Aorta (tissue), 5 donors: ENCODE measurements around the gene SLC35B2. TPM values are rescaled to one million over a fixed set of nuclear protein-coding genes. Genes with fewer than 3 reads are reported as not detected.
"Not testable (repeated sequence)": the region's sequence is repeated elsewhere in the genome, so short reads cannot be mapped to it uniquely, and the experiment has no call there.

Experiments
- ATAC-seq: fragments of 200-7000 bp; cut with Tn5 transposase; one replicate; pipeline ENCODE4 v1.9.1; 2022; ENCODE audit warnings: moderate library complexity; ENCODE audit not compliant: low FRiP score
- DNase-seq, 2 donors: peaks; one replicate each; pipeline ENCODE4 v3.0.0-alpha.2; 2020
- H3K27ac ChIP-seq, 2 donors: one replicate each; pipeline ENCODE4 v1.5.1; 2013; ENCODE audit warnings: low read length in 2 of 2, mild to moderate bottlenecking in 2 of 2, moderate library complexity in 2 of 2, control low read depth in 1 of 2, inconsistent platforms in 1 of 2, low read depth in 1 of 2
- H3K27me3 ChIP-seq, 2 donors: one replicate each; pipeline ENCODE4 v1.6.1; 2013; ENCODE audit warnings: control low read depth in 1 of 2, low read length in 1 of 2, mild to moderate bottlenecking in 1 of 2, moderate library complexity in 1 of 2; ENCODE audit not compliant: insufficient read depth in 2 of 2, control insufficient read depth in 1 of 2
- H3K36me3 ChIP-seq, 2 donors: one replicate each; pipeline ENCODE4 v1.6.1; 2013; ENCODE audit warnings: control low read depth in 1 of 2, low read length in 1 of 2, mild to moderate bottlenecking in 1 of 2; ENCODE audit not compliant: insufficient read depth in 2 of 2, control insufficient read depth in 1 of 2
- H3K4me1 ChIP-seq, 2 donors: one replicate each; pipeline ENCODE4 v1.6.1; 2013; ENCODE audit warnings: low read length in 2 of 2, control low read depth in 1 of 2, mild to moderate bottlenecking in 1 of 2, moderate library complexity in 1 of 2; ENCODE audit not compliant: insufficient read depth in 2 of 2, control insufficient read depth in 1 of 2
- H3K4me3 ChIP-seq, 2 donors: one replicate each; pipeline ENCODE4 v1.5.1; 2013; ENCODE audit warnings: low read length in 2 of 2, control low read depth in 1 of 2, mild to moderate bottlenecking in 1 of 2
- H3K9me3 ChIP-seq: one replicate; pipeline ENCODE4 v1.6.1; 2013; ENCODE audit warnings: mild to moderate bottlenecking, low read length; ENCODE audit not compliant: control insufficient read depth
- WGBS, 2 donors: extraction: QIAGEN DNeasy Blood & Tissue Kit; methylation state at CpG; one replicate each; pipeline ENCODE4 v1.1.7; 2013; 5-methylcytosine and 5-hydroxymethylcytosine counted together
- intact Hi-C, 2 donors: fragments of 100-400 bp; cut with DNase I; formaldehyde crosslinking; loops; one replicate each; pipeline versions ENCODE4 v1.14.2 to v1.15.0; 2022
- polyA plus RNA-seq, 2 donors: library from polyadenylated mRNA; stranded (reverse); fragments of 200-250 nt; gene quantifications; one replicate each; pipeline ENCODE4 v1.2.3, GENCODE V29; 2013
- total RNA-seq, 2 donors: library from RNA; stranded (reverse); fragmentation: NEBNext Ultra II Directional; extraction: Animal tissue kit (Norgen Biotek cat#: 25700); gene quantifications; one replicate each; pipeline ENCODE4 v1.2.1, GENCODE V29; 2021
- donor health status: healthy with polysubstance abuse.
- donor health status: Bipolar disorder and iron deficiency.
- donor health status: DM: no; HTN: no; CAD: no.
- donor health status: DM: no; HTN: no; CAD: no.
- donor health status: DM: yes; HTN: yes; CAD: no.

The SLC35B2 gene
- total and polyA plus RNA-seq, 4 donors: 10.6 to 27.7 (median 24.7) TPM

- intact Hi-C loops: loop anchor here in 1 of 2 donors (1.0 kb wide), 1 partner anchor 16 kb away; no protein-coding TSS in a partner anchor
- ATAC-seq (peak; percentile 94), DNase-seq (peak; percentile 97)
- Histone ChIP-seq H3K36me3 (no peaks in the 10 kb centered on the region), H3K4me3 (peak overlapping the region; percentile 21 to 35), H3K4me1 (no peaks in the 10 kb centered on the region), H3K27me3 (no peaks in the 10 kb centered on the region), H3K27ac (peak overlapping the region; percentile 84 to 95), H3K9me3 (no peaks in the 10 kb centered on the region)
- WGBS, 2 donors: 19% methylated on average over 22 of the region's 22 CpGs
Measured at GRCh38 chr6:44237021-44237812, 20.1 kb downstream of the SLC35B2 start.

DNA sequence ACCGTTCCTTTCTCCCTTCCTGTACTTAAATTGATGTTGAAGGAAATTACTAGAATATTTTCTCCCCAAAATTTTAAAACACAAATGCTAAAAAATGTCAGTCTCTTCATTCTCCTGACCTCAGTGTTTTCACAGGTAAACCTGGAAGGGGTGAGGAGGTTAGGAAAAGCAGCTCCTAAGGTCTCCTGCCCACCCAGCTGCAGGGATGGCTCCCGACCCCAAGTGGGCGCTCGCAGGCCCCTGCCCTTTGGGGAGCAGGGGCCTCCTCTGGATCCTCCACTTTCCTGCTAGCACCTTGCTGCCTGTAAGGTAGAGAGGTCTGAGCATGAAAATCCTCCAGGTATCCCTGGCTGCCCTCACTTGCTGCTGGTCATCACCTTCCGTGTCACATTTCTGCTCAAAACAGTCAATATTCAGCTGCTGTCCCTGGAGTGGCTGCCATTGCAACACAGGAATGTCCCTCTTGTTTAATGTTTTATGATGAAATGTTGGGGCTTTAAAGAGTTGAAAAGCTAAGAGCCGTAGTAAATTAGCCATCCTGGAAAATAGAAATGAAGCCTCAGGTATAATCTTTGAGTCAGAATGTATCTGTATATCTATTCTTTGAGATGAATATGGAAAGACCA is 21.3 kb downstream of the SLC35B2 start:
- H3K9me3 ChIP-seq: no peaks in the 10 kb centered on the region
- DNase-seq (peak; percentile 31 to 47), ATAC-seq (no peak)
- intact Hi-C loops: loop anchor here in 1 of 2 donors (2.0 kb wide), 1 partner anchor 63 kb away; no protein-coding TSS in a partner anchor
- no peak overlapping the region for H3K4me3 ChIP-seq
- no peaks in the 10 kb centered on the region for H3K36me3 ChIP-seq
- WGBS, 2 donors: 79 to 85% methylated on average over 6 of the region's 6 CpGs
- H3K27ac ChIP-seq: peak overlapping the region in 1 of 2 donors; percentile 15
- H3K27me3 ChIP-seq: no peaks in the 10 kb centered on the region
- H3K4me1 ChIP-seq: no peaks in the 10 kb centered on the region

DNA sequence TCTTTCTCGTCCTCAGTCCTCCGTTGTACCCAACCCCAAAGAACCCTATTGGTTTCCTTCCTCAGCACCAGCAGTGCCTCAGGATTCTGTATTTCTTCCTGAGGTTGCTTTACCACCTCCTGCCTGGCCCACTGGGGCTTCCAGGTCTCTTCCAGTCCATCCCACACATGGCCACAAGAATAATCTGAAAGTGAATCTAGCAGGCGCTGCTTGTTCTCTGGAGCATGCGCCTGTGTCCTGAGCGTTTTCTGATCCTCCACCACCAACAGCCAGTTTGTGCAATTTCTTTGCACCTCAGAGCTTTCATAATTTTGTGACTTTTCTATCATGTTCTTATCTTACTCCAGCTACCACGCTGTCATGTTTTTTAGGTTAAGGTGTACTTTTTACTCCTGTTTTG is 22.1 kb downstream of the SLC35B2 start:
- intact Hi-C loops: loop anchor here in 1 of 2 donors (2.0 kb wide), 1 partner anchor 62 kb away; no protein-coding TSS in a partner anchor
- Histone ChIP-seq H3K27ac (peak overlapping the region; percentile 18 to 63), H3K9me3 (no peaks in the 10 kb centered on the region), H3K27me3 (no peaks in the 10 kb centered on the region), H3K4me3 (no peak overlapping the region), H3K4me1 (no peaks in the 10 kb centered on the region), H3K36me3 (no peaks in the 10 kb centered on the region)
- 53 to 66% methylated on average over 6 of the region's 6 CpGs for WGBS, 2 donors
- DNase-seq: peak; percentile 17 to 19
- no peak for ATAC-seq

GRCh38 chr6:44234101-44235025 is 23.0 kb downstream of the SLC35B2 start:
- DNase-seq: peak; percentile 90 to 94
- 3 to 8% methylated on average over 5 of the region's 5 CpGs for WGBS, 2 donors
- no peaks in the 10 kb centered on the region for H3K9me3 ChIP-seq

DNA sequence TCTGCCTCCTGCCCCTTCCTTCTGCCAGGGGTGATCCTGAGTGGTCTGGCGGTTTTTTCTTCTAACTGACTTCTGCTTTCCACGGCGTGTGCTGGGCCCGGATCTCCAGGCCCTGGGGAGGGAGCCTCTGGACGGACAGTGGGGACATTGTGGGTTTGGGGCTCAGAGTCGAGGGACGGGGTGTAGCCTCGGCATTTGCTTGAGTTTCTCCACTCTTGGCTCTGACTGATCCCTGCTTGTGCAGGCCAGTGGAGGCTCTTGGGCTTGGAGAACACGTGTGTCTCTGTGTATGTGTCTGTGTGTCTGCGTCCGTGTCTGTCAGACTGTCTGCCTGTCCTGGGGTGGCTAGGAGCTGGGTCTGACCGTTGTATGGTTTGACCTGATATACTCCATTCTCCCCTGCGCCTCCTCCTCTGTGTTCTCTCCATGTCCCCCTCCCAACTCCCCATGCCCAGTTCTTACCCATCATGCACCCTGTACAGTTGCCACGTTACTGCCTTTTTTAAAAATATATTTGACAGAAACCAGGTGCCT is 23.7 kb downstream of the SLC35B2 start:
- Histone ChIP-seq H3K9me3 (no peaks in the 10 kb centered on the region), H3K4me1 (no peaks in the 10 kb centered on the region), H3K27me3 (no peaks in the 10 kb centered on the region), H3K4me3 (no peak overlapping the region), H3K36me3 (peaks cover 0 to 3% of the 10 kb centered on the region in 2 donors), H3K27ac (peak overlapping the region in 1 of 2 donors; percentile 85)
- intact Hi-C loops: loop anchor here in 1 of 2 donors (2.0 kb wide), 1 partner anchor 61 kb away; no protein-coding TSS in a partner anchor
- DNase-seq (peak in 1 of 2 donors; percentile 58), ATAC-seq (no peak)
- WGBS, 2 donors: 19% methylated on average over 14 of the region's 14 CpGs

More at GRCh38 chr6:44234101-44235025, 23.0 kb downstream of the SLC35B2 start:
- Histone ChIP-seq H3K4me3 (no peak overlapping the region), H3K27ac (peak overlapping the region; percentile 62 to 63), H3K4me1 (no peaks in the 10 kb centered on the region), H3K36me3 (peaks cover 0 to 2% of the 10 kb centered on the region in 2 donors), H3K27me3 (no peaks in the 10 kb centered on the region)
- ATAC-seq: peak; percentile 80
- intact Hi-C loops: loop anchor here in 1 of 2 donors (2.0 kb wide), 1 partner anchor 62 kb away; no protein-coding TSS in a partner anchor

GRCh38 chr6:44232676-44233566 is 24.4 kb downstream of the SLC35B2 start:
- peak overlapping the region in 1 of 2 donors; percentile 85 for H3K27ac ChIP-seq
- ATAC-seq (no peak), DNase-seq (peak in 1 of 2 donors; percentile 72)
- H3K27me3 ChIP-seq: no peaks in the 10 kb centered on the region
- 75% methylated on average over 16 of the region's 16 CpGs for WGBS, 2 donors
- no peak overlapping the region for H3K4me3 ChIP-seq
- intact Hi-C loops: no loop called here
- H3K4me1 ChIP-seq: no peaks in the 10 kb centered on the region
- H3K36me3 ChIP-seq: peaks cover 0 to 3% of the 10 kb centered on the region in 2 donors
- H3K9me3 ChIP-seq: no peaks in the 10 kb centered on the region

- whole genome bisulfite sequencing, 2 donors: 84 to 90% methylated on average over 9 of the region's 9 CpGs
- H3K9me3 ChIP-seq, ATAC-seq, intact Hi-C loops, H3K4me1 ChIP-seq, H3K27ac ChIP-seq, H3K27me3 ChIP-seq, H3K4me3 ChIP-seq, H3K36me3 ChIP-seq: not testable (repeated sequence)
- DNase-seq: peak in 1 of 2 donors; percentile 64
Measured at GRCh38 chr6:44231426-44231825, 25.9 kb downstream of the SLC35B2 start.
